AG10803 (cell line): ENCODE measurements around the gene ATXN1.

Experiments used
- DNase-seq: peaks from one replicate; pipeline ENCODE4 v3.0.0; 2010; ENCODE audit warnings: low read depth
- H3K4me3 ChIP-seq: 2 replicates; pipeline ENCODE4 v1.5.1; 2011; ENCODE audit warnings: mild to moderate bottlenecking, low read length, control low read depth
- CTCF ChIP-seq: conservative IDR thresholded peaks from 2 replicates; pipeline ENCODE4 v1.5.1; 2011; ENCODE audit warnings: mild to moderate bottlenecking, low read length, control low read depth, inconsistent platforms

The ATXN1 gene

GRCh38 chr6:16481697-16482399, 279.4 kb downstream of the ATXN1 start:
- no peak overlapping the region for H3K4me3 ChIP-seq
- TF ChIP-seq CTCF, result no peak
- DNase-seq, result no peak

- no peak for TF ChIP-seq CTCF
- no peak for DNase-seq
- no peak overlapping the region for H3K4me3 ChIP-seq
These were observed 280.3 kb downstream of the ATXN1 start for GRCh38 chr6:16480763-16481560.

DNA sequence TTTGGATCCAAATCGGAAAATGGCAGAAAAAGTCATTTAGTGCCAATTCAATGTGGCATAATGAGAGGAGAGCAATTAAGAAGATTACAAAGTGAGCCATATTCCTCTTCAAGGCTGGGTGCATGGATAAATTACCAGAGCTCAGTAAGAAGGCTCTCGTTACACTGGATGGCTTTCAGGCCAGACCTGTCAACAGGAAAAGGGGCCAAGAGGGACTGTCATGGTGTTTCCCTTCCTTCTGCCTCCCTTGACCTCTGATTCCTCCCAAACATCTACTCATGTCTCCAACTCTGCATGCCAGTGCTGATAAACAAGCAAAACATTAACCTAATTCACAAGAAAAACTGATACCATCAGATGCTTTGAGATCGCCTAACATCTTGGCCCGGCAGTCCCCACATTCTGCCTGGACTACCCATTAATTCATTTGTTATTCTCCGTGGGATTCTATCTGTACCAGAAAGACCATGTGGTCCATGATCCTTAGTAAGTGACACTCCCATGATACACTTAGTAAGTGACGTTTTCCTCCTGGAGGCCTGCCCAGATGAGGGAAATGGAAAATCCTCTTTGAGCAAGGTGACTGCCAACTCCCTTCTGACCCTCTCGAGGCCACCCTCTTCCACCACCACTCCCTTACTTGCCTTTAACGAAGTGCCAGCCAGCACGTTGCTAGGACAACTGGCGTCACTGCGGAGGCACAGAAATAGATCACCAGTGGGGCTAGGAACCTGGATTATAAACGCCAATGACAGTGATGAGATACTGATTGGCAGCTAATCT, 283.7 kb downstream of the ATXN1 start:
- no peak for DNase-seq
- H3K4me3 ChIP-seq, result no peak overlapping the region
- no peak for TF ChIP-seq CTCF

- no peak for TF ChIP-seq CTCF
- no peak overlapping the region for H3K4me3 ChIP-seq
- DNase-seq, result no peak
These were observed 284.4 kb downstream of the ATXN1 start for GRCh38 chr6:16476861-16477260.

DNA sequence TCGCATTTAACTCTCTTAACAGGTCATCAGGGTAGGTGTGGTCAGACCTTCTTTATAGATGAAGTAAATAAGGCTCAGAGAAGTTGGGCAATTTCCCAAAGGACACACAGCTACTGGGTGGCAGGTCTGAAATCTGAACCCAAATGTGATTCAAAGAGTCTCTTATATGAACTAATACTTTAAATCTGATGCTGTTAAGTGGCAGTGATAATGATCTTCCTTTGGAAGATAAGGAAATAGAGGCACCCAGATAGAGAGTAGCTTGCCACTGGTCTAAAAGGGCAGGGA, 285.8 kb downstream of the ATXN1 start:
- TF ChIP-seq CTCF, result no peak
- no peak overlapping the region for H3K4me3 ChIP-seq
- no peak for DNase-seq

GRCh38 chr6:16474772-16475493, 286.3 kb downstream of the ATXN1 start:
- TF ChIP-seq CTCF, result no peak
- H3K4me3 ChIP-seq, result no peak overlapping the region
- no peak for DNase-seq
